HEK293 (cell line): ENCODE measurements around the gene USP32.

ENCODE experiments used
- CTCF ChIA-PET: fragments of 350-600 bp; formaldehyde crosslinking; extraction: SDS; loops from one replicate; lab custom pipeline; 2021; ENCODE audit warnings: antibody characterized with exemption; lab: Yijun Ruan, JAX
- POLR2A ChIA-PET: fragments of 300-600 bp; formaldehyde crosslinking; extraction: SDS; loops from one replicate; lab custom pipeline; 2020; ENCODE audit warnings: antibody characterized with exemption, inconsistent platforms; lab: Yijun Ruan, JAX
- H3K27ac ChIP-seq: fragments of 200-500 bp; sonication (Bioruptor generic); 2 replicates; pipeline ENCODE4 v1.5.1; 2014; ENCODE audit warnings: low read depth, low read length, control low read depth, inconsistent platforms; ENCODE audit errors: extremely low read depth
- H3K36me3 ChIP-seq, 2 experiments: fragments of 200-500 bp in 1 of 2; sonication (Bioruptor generic) in 1 of 2; 1 replicate in 1 of 2; 2 replicates in 1 of 2; pipeline ENCODE4 v1.5.1; 2014 to 2017; ENCODE audit warnings: inconsistent platforms in 2 of 2, low read length in 2 of 2; ENCODE audit not compliant: control insufficient read depth in 2 of 2, insufficient read depth in 1 of 2
- H3K4me1 ChIP-seq: fragments of 200-500 bp; sonication (Bioruptor generic); 2 replicates; pipeline ENCODE4 v1.5.1; 2014; ENCODE audit warnings: mild to moderate bottlenecking, low read length, inconsistent platforms; ENCODE audit not compliant: control insufficient read depth, insufficient read depth
- H3K4me3 ChIP-seq: 2 replicates; pipeline ENCODE4 v1.5.1; 2011; ENCODE audit warnings: low read depth, mild to moderate bottlenecking, control low read depth, low read length, moderate library complexity
- H3K9me3 ChIP-seq: fragments of 200-500 bp; sonication (Bioruptor generic); 2 replicates; pipeline ENCODE4 v1.5.1; 2014; ENCODE audit warnings: low read depth, low read length, inconsistent platforms; ENCODE audit not compliant: control insufficient read depth, insufficient read depth
- BCL11A ChIP-seq: fragments of 450-650 bp; formaldehyde crosslinking; IDR thresholded peaks from 2 replicates; pipeline ENCODE4 v1.5.1; 2016; ENCODE audit warnings: low read depth, missing biosample characterization, missing genetic modification characterization
- BCL11B ChIP-seq: fragments of 450-650 bp; formaldehyde crosslinking; IDR thresholded peaks from 2 replicates; pipeline ENCODE4 v1.5.1; 2016; ENCODE audit warnings: low read depth, missing biosample characterization, missing genetic modification characterization
- CTCF ChIP-seq: fragments of 450-650 bp; formaldehyde crosslinking; IDR thresholded peaks from 2 replicates; pipeline ENCODE4 v1.5.1; 2016; ENCODE audit warnings: missing biosample characterization, missing genetic modification characterization
- ELK4 ChIP-seq: IDR thresholded peaks from 2 replicates; pipeline ENCODE4 v1.6.1; 2011; ENCODE audit warnings: mild to moderate bottlenecking, low read depth, low read length, borderline replicate concordance
- GLI2 ChIP-seq: fragments of 450-650 bp; formaldehyde crosslinking; IDR thresholded peaks from 2 replicates; pipeline ENCODE4; 2017; ENCODE audit warnings: missing biosample characterization, missing genetic modification characterization, low read depth, borderline replicate concordance
- TRIM28 ChIP-seq: IDR thresholded peaks from 2 replicates; pipeline ENCODE4 v1.6.1; 2011; ENCODE audit warnings: low read length, control low read depth, borderline replicate concordance
- TSHZ1 ChIP-seq: fragments of 450-650 bp; formaldehyde crosslinking; IDR thresholded peaks from 2 replicates; pipeline ENCODE4 v1.5.1; 2016; ENCODE audit warnings: missing biosample characterization, missing genetic modification characterization, borderline replicate concordance
- ZBTB10 ChIP-seq: fragments of 450-650 bp; formaldehyde crosslinking; IDR thresholded peaks from 2 replicates; pipeline ENCODE4 v1.5.1; 2016; ENCODE audit warnings: missing biosample characterization, missing genetic modification characterization
- ZBTB7A ChIP-seq: fragments of 450-650 bp; formaldehyde crosslinking; IDR thresholded peaks from 2 replicates; pipeline ENCODE4 v1.5.1; 2016; ENCODE audit warnings: low read depth, missing biosample characterization, missing genetic modification characterization
- ZIC2 ChIP-seq: fragments of 450-650 bp; formaldehyde crosslinking; IDR thresholded peaks from 2 replicates; pipeline ENCODE4 v1.5.1; 2016; ENCODE audit warnings: missing biosample characterization, missing genetic modification characterization
- ZNF140 ChIP-seq: fragments of 450-650 bp; formaldehyde crosslinking; IDR thresholded peaks from 2 replicates; pipeline ENCODE4 v1.5.1; 2016; ENCODE audit warnings: missing biosample characterization, missing genetic modification characterization
- ZNF18 ChIP-seq: fragments of 450-650 bp; formaldehyde crosslinking; IDR thresholded peaks from 2 replicates; pipeline ENCODE4 v1.5.1; 2016; ENCODE audit warnings: missing biosample characterization, missing genetic modification characterization
- ZNF26 ChIP-seq: fragments of 450-650 bp; formaldehyde crosslinking; IDR thresholded peaks from 2 replicates; pipeline ENCODE4 v1.5.1; 2016; ENCODE audit warnings: missing biosample characterization, missing genetic modification characterization
- ZNF266 ChIP-seq: fragments of 450-650 bp; formaldehyde crosslinking; IDR thresholded peaks from 2 replicates; pipeline ENCODE4 v1.5.1; 2016; ENCODE audit warnings: missing biosample characterization, missing genetic modification characterization, low read depth
- ZNF280D ChIP-seq: fragments of 450-650 bp; formaldehyde crosslinking; IDR thresholded peaks from 2 replicates; pipeline ENCODE4 v1.5.1; 2016; ENCODE audit warnings: missing biosample characterization, missing genetic modification characterization
- ZNF324 ChIP-seq: fragments of 450-650 bp; formaldehyde crosslinking; IDR thresholded peaks from 2 replicates; pipeline ENCODE4 v1.5.1; 2016; ENCODE audit warnings: missing biosample characterization, missing genetic modification characterization
- ZNF37A ChIP-seq: fragments of 450-650 bp; IDR thresholded peaks from 2 replicates; pipeline ENCODE4 v1.5.1; 2018; ENCODE audit warnings: missing biosample characterization, missing genetic modification characterization
- ZNF391 ChIP-seq: fragments of 450-650 bp; formaldehyde crosslinking; IDR thresholded peaks from 2 replicates; pipeline ENCODE4 v1.5.1; 2016; ENCODE audit warnings: low read depth, missing biosample characterization, missing genetic modification characterization, borderline replicate concordance
- ZNF660 ChIP-seq: fragments of 450-650 bp; IDR thresholded peaks from 2 replicates; pipeline ENCODE4 v1.5.1; 2018; ENCODE audit warnings: missing biosample characterization, mild to moderate bottlenecking, missing genetic modification characterization
- ZNF791 ChIP-seq: fragments of 450-650 bp; formaldehyde crosslinking; IDR thresholded peaks from 2 replicates; pipeline ENCODE4 v1.5.1; 2016; ENCODE audit warnings: missing biosample characterization, missing genetic modification characterization
- ZXDB ChIP-seq: fragments of 450-650 bp; formaldehyde crosslinking; IDR thresholded peaks from 2 replicates; pipeline ENCODE4 v1.5.1; 2016; ENCODE audit warnings: missing biosample characterization, missing genetic modification characterization

The USP32 gene

GRCh38 chr17:60173304-60173819 is 218.6 kb downstream of the USP32 start:
- ChIA-PET POLR2A (no interaction called here), CTCF (interaction anchor here (0.7 to 1.5 kb wide), 4 partner anchors 13 to 187 kb away, joined by 3 to 5 read pairs (median 4); no protein-coding TSS in a partner anchor)
- no peaks in the 10 kb centered on the region for H3K9me3 ChIP-seq
- TF ChIP-seq ZNF660 (tag by site-specific recombination) (no peak), TRIM28 (peak; percentile 75; the same call in 1 of the 2 replicates), ZNF26 (tag by site-specific recombination) (no peak), ZNF791 (tag by site-specific recombination) (no peak), BCL11B (peak; percentile 80), ZNF37A (tag by site-specific recombination) (no peak), ZNF140 (no peak), ZNF280D (tag by site-specific recombination) (0 out of 2 replicates have a peak, but pooled peaks have one; percentile 31), ZNF324 (peak; percentile 92), BCL11A (tag by site-specific recombination) (peak; percentile 100), ZIC2 (no peak), ZNF18 (tag by site-specific recombination) (no peak), ZNF266 (tag by site-specific recombination) (no peak), ZXDB (peak; percentile 50; the same call in 1 of the 2 replicates), ZNF391 (peak; percentile 100), TSHZ1 (tag by site-specific recombination) (peak; percentile 100), CTCF (tag by site-specific recombination) (no peak), ELK4 (no peak), GLI2 (tag by site-specific recombination) (peak; percentile 89; the same call in 1 of the 2 replicates), ZBTB7A (tag by site-specific recombination) (no peak; the same call in 1 of the 2 replicates), ZBTB10 (tag by site-specific recombination) (no peak)

More at GRCh38 chr17:60173304-60173819, 218.6 kb downstream of the USP32 start:
- H3K4me1 ChIP-seq, result peaks cover 5% of the 10 kb centered on the region; the same call in 1 of the 2 replicates
- H3K27ac ChIP-seq, result no peak overlapping the region
- peaks cover 0 to 7% of the 10 kb centered on the region in 2 experiments; a peak in 1 of 3 replicates for H3K36me3 ChIP-seq
- no peak overlapping the region for H3K4me3 ChIP-seq
